Psoas muscle (tissue), 8 donors: ENCODE measurements around the gene MYO1F. TPM values are rescaled to one million over a fixed set of nuclear protein-coding genes. Genes with fewer than 3 reads are reported as not detected.

Source experiments
- ATAC-seq, 4 donors: fragments of 200-7000 bp; cut with Tn5 transposase; one replicate each; pipeline ENCODE4 v1.9.1; 2020; ENCODE audit warnings: moderate library complexity in 3 of 4, mild to moderate bottlenecking in 2 of 4
- DNase-seq, 2 donors: peaks; one replicate each; pipeline ENCODE4 v3.0.0-alpha.2; 2020
- H3K27ac ChIP-seq: fragments of 200-600 bp; one replicate; pipeline ENCODE4 v1.8.0; 2022
- H3K27me3 ChIP-seq, 3 donors: fragments of 200-600 bp in 1 of 3; one replicate each; pipeline versions ENCODE4 v1.6.1 to v1.8.0; 2013 to 2022; ENCODE audit warnings: low read length in 2 of 3, mild to moderate bottlenecking in 2 of 3, moderate library complexity in 1 of 3; ENCODE audit not compliant: insufficient read depth in 3 of 3
- H3K36me3 ChIP-seq, 2 donors: fragments of 200-600 bp in 1 of 2; one replicate each; pipeline versions ENCODE4 v1.6.1 to v1.8.0; 2013 to 2022; ENCODE audit warnings: low read depth in 1 of 2, mild to moderate bottlenecking in 1 of 2, moderate library complexity in 1 of 2; ENCODE audit not compliant: insufficient read depth in 1 of 2
- H3K4me1 ChIP-seq: fragments of 200-600 bp; one replicate; pipeline ENCODE4 v1.8.0; 2022
- H3K4me3 ChIP-seq: fragments of 200-600 bp; one replicate; pipeline ENCODE4 v1.8.0; 2022; ENCODE audit warnings: mild to moderate bottlenecking
- H3K9me3 ChIP-seq: fragments of 200-600 bp; one replicate; pipeline ENCODE4 v1.8.0; 2022
- CTCF ChIP-seq: fragments of 200-600 bp; IDR thresholded peaks from one replicate; pipeline ENCODE4 v1.8.0; 2022; ENCODE audit warnings: antibody characterized with exemption
- WGBS, 3 donors: extraction: QIAGEN DNeasy Blood & Tissue Kit; methylation state at CpG; one replicate each; pipeline versions ENCODE4 v1.1.6 to v1.1.7; 2013; 5-methylcytosine and 5-hydroxymethylcytosine counted together
- intact Hi-C, 2 donors: fragments of 100-400 bp; cut with DNase I; formaldehyde crosslinking; loops; one replicate each; pipeline versions ENCODE4 v1.11.0 to v1.14.2; 2022
- polyA plus RNA-seq, 3 donors: library from polyadenylated mRNA; stranded (reverse); fragments of 200-250 nt; gene quantifications; one replicate each; pipeline ENCODE4 v1.2.3, GENCODE V29; 2013
- total RNA-seq, 4 donors: library from RNA; stranded (reverse); fragmentation: NEBNext Ultra II Directional in 2 of 4; extraction: Animal tissue kit (Norgen Biotek cat#: 25700) in 2 of 4; gene quantifications; one replicate each; pipeline versions ENCODE4 v1.2.1 to v1.2.4, GENCODE V29; 2021 to 2023
- donor health status: healthy with polysubstance abuse.
- donor health status: DM: no; HTN: no; CAD: no; lungs with moderate emphysema.
- donor health status: Bipolar disorder and iron deficiency.
- donor health status: healthy.
- donor health status: DM: yes; HTN: yes; CAD: no.
- donor health status: DM: no; HTN: no; CAD: no.
- donor health status: DM: no; HTN: no; CAD: no.
- donor health status: DM: yes; HTN: yes; CAD: no.

The MYO1F gene
- total and polyA plus RNA-seq, 7 donors, result 1.00 to 6.3 (median 3.5) TPM

DNA sequence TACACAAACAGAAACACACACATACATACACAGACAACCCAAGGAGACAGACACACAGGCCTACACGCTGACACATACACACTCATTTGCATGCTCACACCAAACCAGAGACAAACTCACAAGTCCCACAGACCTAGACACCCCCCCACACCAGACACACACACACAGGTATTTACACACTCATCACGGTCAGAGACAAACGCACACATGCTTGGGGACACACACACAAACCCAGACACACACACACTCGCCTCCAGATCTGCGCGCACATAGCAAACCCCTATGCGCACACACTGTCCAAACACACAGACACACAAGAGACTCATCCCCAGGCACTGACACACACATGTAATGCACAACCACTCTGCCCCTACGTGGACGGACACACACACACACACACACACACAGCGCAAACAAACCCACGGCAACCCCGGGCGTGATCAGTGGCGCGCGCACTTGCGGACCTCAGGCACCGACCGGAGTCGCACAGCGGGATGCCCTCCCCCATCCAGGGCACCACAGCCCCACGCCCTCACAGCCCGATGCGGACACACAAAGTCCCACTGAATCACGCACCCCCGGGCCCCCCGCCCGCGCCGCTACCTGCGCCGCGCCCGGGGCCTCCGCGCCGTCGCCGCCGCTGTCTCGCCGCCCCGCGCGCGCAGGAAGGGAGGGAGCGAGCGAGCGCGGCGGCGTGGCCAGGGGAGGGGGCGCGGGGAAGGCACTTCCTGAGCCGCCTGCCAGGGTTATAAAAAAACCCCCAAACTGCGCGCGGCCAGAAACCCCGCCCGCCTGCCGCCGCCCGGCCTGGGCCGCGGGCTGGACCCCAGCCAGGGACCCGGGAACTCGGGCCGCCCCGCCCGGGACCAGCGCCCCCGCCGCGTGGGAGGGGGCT lies 33.0 kb upstream of the MYO1F start, which contains the start of gene ADAMTS10:
Gene ADAMTS10 (minus strand): TSS at position 675 of the 895 bp plus-strand sequence. CDS start 5,005 bp downstream, outside the sequence.
- H3K27ac ChIP-seq, result peak within 1 kb of the TSS; percentile 61
- peak within 1 kb of the TSS; percentile 66 for H3K4me3 ChIP-seq
- peaks cover 0 to 16% (median 11%) of the 10 kb centered on the region in 3 donors for H3K27me3 ChIP-seq
- no peaks in the 10 kb centered on the region for H3K9me3 ChIP-seq
- H3K4me1 ChIP-seq, result no peaks in the 10 kb centered on the region
- ATAC-seq (peak in 1 of 4 donors; percentile 29), DNase-seq (peak in 1 of 2 donors; percentile 47)
- intact Hi-C loops, result no loop called here
- H3K36me3 ChIP-seq, result no peaks in the 10 kb centered on the region
- 1% methylated on average over 58 to 74 of the region's 74 CpGs for WGBS, 3 donors
- no peak for TF ChIP-seq CTCF

DNA sequence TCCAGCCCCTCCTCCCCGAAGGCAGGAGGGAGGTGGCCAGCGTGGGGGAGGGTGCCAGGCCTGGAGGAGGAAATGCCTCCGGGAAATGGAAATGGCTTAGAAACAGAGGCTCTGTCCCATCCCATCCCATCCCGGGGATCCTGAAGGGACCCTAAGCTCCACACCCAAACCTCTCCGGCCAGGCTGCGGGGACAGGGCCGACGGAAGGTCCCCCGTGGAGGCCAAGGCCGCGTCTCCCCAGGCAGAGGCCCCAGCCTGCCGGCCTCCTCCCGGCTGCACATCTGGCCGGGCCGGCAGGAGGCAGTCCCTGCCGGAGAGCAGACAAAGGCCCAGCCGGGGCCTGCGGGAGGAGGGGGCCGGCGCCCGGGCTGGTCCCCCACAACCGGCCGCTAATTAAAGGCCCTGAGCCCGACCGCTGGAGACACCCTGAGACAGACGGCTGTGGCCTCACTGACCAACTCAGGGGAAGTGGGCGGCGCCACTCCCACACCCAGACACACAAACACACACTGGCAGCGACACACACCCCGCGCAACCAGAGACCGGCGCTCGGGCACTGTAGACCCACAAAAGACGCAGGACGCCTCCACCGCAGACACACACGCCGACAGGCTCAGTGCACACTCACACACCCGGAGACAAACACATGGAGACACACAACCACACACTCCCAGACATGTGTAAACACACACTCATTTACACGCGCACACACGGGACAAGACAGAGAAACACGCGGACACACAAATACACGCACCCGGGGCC lies 32.2 kb upstream of the MYO1F start:
- ATAC-seq, result peak; percentile 21 to 55 (median 46)
- Histone ChIP-seq H3K27me3 (peaks cover 0 to 16% (median 11%) of the 10 kb centered on the region in 3 donors), H3K9me3 (no peaks in the 10 kb centered on the region), H3K27ac (peak overlapping the region; percentile 61), H3K4me3 (peak overlapping the region; percentile 66), H3K36me3 (no peaks in the 10 kb centered on the region), H3K4me1 (no peaks in the 10 kb centered on the region)
- peak; percentile 73 to 74 for DNase-seq
- WGBS, 3 donors, result 4 to 7% (median 6%) methylated on average over 44 to 47 of the region's 47 CpGs
- intact Hi-C loops, result no loop called here
- no peak for TF ChIP-seq CTCF

- no peaks in the 10 kb centered on the region for H3K36me3 ChIP-seq
- DNase-seq, result no peak
- ATAC-seq, result no peak
- no peak for TF ChIP-seq CTCF
- no peak overlapping the region for H3K27ac ChIP-seq
- no peaks in the 10 kb centered on the region for H3K9me3 ChIP-seq
- intact Hi-C loops, result no loop called here
- H3K27me3 ChIP-seq, result peaks cover 0 to 16% (median 11%) of the 10 kb centered on the region in 3 donors
- no peaks in the 10 kb centered on the region for H3K4me1 ChIP-seq
- 34 to 57% (median 56%) methylated on average over 5 of the region's 5 CpGs for WGBS, 3 donors
- peak overlapping the region; percentile 66 for H3K4me3 ChIP-seq
These were observed 31.7 kb upstream of the MYO1F start for GRCh38 chr19:8608941-8609278.

- Histone ChIP-seq H3K9me3 (no peaks in the 10 kb centered on the region), H3K27ac (no peak overlapping the region), H3K36me3 (peaks cover 0 to 5% of the 10 kb centered on the region in 2 donors), H3K4me3 (no peak overlapping the region), H3K27me3 (peaks cover 0 to 16% (median 11%) of the 10 kb centered on the region in 3 donors), H3K4me1 (no peaks in the 10 kb centered on the region)
- 46 to 64% (median 47%) methylated on average over 4 of the region's 4 CpGs for WGBS, 3 donors
- DNase-seq (peak in 1 of 2 donors; percentile 41), ATAC-seq (peak in 3 of 4 donors; percentile 24 to 33 (median 32))
- intact Hi-C loops, result no loop called here
- no peak for TF ChIP-seq CTCF
These were observed 30.1 kb upstream of the MYO1F start for GRCh38 chr19:8607386-8607785.
